ENCODE results near the gene SORCS2. TPM values are rescaled to one million over a fixed set of nuclear protein-coding genes. Genes with fewer than 3 reads are reported as not detected.

The SORCS2 gene
- total and polyA plus RNA-seq, 7 donors = 0.18 to 1.5 (median 0.36) TPM

DNA sequence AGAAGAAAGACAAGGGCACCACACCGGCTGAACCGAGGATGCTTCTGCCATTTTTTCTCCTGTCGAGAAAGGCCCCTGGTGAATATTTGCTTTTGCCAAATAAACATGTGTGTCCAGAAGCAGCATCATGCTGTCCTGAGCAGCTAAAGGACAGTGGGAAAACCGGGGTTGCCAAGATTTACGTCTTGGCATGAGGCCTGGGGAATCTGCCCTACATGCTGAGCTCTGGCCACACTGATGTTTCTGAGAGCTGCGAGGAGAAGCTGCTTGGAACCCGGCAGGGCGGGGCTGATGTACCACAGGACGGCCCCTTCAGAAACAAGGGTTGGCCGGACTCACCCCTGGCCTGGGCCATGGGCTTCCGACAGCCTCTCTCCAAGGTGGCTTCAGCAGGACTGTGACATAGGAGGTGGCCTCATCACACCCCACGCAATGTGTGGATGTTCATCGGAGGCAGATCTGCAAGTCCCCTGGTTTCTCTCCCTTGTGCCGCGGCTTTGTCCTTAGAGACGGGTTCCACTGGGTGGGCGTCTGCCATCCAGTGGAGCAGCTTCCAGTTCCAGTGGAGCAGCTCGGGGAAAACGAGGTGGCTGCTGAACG is 42.2 kb upstream of the SORCS2 start:
- WGBS, 3 donors = 49 to 57% (median 54%) methylated on average over 20 of the region's 20 CpGs
- H3K36me3 ChIP-seq (ENCODE audit: insufficient read depth in 1 of 2, low read depth in 1 of 2) = no peaks in the 10 kb centered on the region
- H3K27me3 ChIP-seq (ENCODE audit: insufficient read depth in 3 of 3, low read length in 2 of 3) = peaks cover 0 to 31% (median 0%) of the 10 kb centered on the region in 3 donors
- DNase-seq = no peak
- intact Hi-C loops (cut with DNase I) = no loop called here
- no peaks in the 10 kb centered on the region for H3K9me3 ChIP-seq
- TF ChIP-seq, protein P1, sequence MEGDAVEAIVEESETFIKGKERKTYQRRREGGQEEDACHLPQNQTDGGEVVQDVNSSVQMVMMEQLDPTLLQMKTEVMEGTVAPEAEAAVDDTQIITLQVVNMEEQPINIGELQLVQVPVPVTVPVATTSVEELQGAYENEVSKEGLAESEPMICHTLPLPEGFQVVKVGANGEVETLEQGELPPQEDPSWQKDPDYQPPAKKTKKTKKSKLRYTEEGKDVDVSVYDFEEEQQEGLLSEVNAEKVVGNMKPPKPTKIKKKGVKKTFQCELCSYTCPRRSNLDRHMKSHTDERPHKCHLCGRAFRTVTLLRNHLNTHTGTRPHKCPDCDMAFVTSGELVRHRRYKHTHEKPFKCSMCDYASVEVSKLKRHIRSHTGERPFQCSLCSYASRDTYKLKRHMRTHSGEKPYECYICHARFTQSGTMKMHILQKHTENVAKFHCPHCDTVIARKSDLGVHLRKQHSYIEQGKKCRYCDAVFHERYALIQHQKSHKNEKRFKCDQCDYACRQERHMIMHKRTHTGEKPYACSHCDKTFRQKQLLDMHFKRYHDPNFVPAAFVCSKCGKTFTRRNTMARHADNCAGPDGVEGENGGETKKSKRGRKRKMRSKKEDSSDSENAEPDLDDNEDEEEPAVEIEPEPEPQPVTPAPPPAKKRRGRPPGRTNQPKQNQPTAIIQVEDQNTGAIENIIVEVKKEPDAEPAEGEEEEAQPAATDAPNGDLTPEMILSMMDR (IDR thresholded peaks at IDR 0.05) = no peak
- no peak overlapping the region for H3K4me3 ChIP-seq
- no peak overlapping the region for H3K27ac ChIP-seq
- no peak for ATAC-seq
- no peaks in the 10 kb centered on the region for H3K4me1 ChIP-seq

DNA sequence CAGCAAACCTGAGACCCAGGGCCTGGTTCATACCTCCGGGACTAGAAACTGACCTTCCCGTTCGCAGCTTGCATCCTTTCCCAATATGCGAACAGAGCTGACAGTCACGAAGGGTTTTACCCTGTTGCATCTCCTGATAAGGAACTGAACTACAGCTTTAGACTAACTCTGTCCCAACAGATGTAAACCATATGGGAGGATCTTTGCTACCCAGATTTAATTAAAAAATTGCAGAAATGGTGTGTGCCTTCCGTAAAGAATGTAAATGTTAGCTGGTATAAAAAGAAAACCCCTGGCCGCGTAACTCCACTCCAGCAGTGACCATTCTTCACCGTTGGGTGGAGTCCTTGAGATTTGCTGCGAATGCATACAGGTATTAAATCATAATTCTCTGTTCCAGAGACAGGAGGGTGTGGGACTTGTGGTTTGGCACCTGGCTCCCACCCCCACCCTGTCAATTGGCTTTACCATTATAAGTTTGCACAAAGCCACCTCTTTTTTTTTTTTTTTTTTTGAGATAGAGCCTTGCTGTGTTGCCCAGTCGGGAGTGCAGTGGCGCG is 40.6 kb upstream of the SORCS2 start:
- Histone ChIP-seq H3K4me1 (no peaks in the 10 kb centered on the region), H3K4me3 (no peak overlapping the region), H3K36me3 (ENCODE audit: insufficient read depth in 1 of 2, low read depth in 1 of 2) (no peaks in the 10 kb centered on the region), H3K9me3 (no peaks in the 10 kb centered on the region), H3K27ac (no peak overlapping the region), H3K27me3 (ENCODE audit: insufficient read depth in 3 of 3, low read length in 2 of 3) (peaks cover 0 to 31% (median 0%) of the 10 kb centered on the region in 3 donors)
- TF ChIP-seq, protein P1 (IDR thresholded peaks at IDR 0.05) = no peak
- WGBS, 3 donors = 80 to 92% (median 90%) methylated on average over 13 of the region's 13 CpGs
- ATAC-seq (no peak), DNase-seq (no peak)
- intact Hi-C loops (cut with DNase I) = no loop called here

DNA sequence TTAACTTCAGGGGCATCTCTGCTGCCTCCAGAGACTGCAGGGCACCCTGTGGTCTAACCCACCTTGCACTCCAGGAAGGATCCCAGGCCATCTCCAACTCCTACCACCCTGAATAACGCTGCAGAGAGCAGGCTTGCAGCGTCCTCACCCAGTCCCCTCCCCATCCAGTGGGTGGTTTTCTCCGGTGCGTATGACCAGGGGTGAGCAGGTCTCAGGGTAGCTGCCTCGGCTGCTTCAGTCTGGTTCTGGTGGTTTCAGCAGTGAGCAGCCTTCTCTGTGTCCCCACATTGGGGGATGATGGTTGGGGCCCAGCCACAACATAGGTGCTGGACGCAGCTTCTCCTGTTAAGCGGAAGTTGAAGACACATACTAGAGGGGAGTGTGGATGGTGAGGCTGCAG is 38.6 kb upstream of the SORCS2 start:
- H3K27ac ChIP-seq = no peak overlapping the region
- ATAC-seq (no peak), DNase-seq (peak in 1 of 2 donors; percentile 36)
- 87 to 91% (median 90%) methylated on average over 7 of the region's 7 CpGs for WGBS, 3 donors
- H3K36me3 ChIP-seq (ENCODE audit: insufficient read depth in 1 of 2, low read depth in 1 of 2) = no peaks in the 10 kb centered on the region
- H3K4me1 ChIP-seq = no peaks in the 10 kb centered on the region
- intact Hi-C loops (cut with DNase I) = no loop called here
- no peaks in the 10 kb centered on the region for H3K9me3 ChIP-seq
- TF ChIP-seq, protein P1 (IDR thresholded peaks at IDR 0.05) = no peak
- peaks cover 0 to 25% (median under 1%) of the 10 kb centered on the region in 3 donors for H3K27me3 ChIP-seq (ENCODE audit: insufficient read depth in 3 of 3, low read length in 2 of 3)
- no peak overlapping the region for H3K4me3 ChIP-seq

DNA sequence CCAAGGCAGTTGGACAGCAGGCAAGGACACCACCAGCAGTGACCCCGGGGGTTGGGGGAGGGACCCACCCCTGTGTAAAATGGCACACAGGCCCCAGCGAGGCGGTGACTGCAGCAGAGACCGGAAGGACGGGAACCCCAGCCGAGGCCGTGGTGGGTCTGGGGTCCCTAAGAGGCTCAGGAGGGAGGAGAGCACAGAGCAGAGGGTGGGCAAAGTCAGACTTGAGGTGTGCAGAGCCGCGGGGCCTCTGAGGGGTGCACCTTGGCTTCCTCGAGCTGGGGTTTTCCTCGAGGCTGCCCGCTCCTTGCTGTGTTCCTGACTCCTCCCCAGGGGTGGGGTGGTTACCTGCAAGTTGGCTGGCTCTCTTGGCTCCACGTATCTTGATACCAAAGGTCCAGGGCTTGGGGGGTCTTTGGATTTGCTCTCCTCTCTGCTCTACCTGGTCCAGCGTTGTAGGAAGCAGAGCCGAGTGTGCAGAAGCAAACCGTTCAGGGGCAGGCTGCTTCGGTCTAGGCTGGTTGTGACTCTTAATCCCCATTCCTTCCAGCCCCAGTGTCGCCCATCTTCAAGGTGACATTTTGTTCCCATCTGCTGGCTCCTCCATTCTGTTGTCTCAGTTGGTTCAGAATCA is 37.9 kb upstream of the SORCS2 start:
- 85 to 90% (median 90%) methylated on average over 17 to 18 of the region's 18 CpGs for WGBS, 3 donors
- no peak for ATAC-seq

More for the DNA sequence above, 37.9 kb upstream of the SORCS2 start:
- H3K9me3 ChIP-seq = no peaks in the 10 kb centered on the region
- H3K4me3 ChIP-seq = no peak overlapping the region
- peak in 1 of 2 donors; percentile 31 for DNase-seq
- TF ChIP-seq, protein P1 (IDR thresholded peaks at IDR 0.05) = no peak
- intact Hi-C loops (cut with DNase I) = no loop called here
- H3K36me3 ChIP-seq (ENCODE audit: insufficient read depth in 1 of 2, low read depth in 1 of 2) = no peaks in the 10 kb centered on the region
- H3K27me3 ChIP-seq (ENCODE audit: insufficient read depth in 3 of 3, low read length in 2 of 3) = peaks cover 0 to 21% (median 3%) of the 10 kb centered on the region in 3 donors
- H3K27ac ChIP-seq = no peak overlapping the region
- no peaks in the 10 kb centered on the region for H3K4me1 ChIP-seq

Data from psoas muscle (tissue), 8 donors.